Pons (tissue), 1 donor: ENCODE measurements around the gene TMEM150A.
A peak's percentile ranks its signal among the peaks of the same experiment; 100 is the strongest.
"Not testable (repeated sequence)": the region's sequence is repeated elsewhere in the genome, so short reads cannot be mapped to it uniquely, and the experiment has no call there.

Experiments used
- DNase-seq: peaks from one replicate; pipeline ENCODE4 v3.0.0-alpha.2; 2016; ENCODE audit warnings: low spot score

TMEM150A gene

DNA sequence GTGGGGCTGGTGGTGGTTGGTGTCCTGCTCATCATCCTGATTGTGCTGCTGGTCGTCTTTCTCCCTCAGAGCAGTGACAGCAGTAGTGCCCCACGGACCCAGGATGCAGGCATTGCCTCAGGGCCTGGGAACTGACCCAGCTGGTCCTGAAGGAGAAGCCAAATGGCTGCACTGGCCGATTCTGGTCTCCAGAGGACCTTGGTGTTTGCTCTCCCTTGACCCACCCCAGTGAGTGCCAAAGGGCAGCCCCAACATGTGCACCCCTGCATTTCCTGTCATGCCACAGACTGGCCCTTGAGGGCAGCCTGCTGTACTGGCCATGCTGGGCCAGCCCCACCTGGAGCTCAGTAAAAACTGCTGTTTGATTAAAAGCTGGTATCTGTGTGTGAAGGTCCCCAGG, 9.5 kb downstream of the TMEM150A start:
- no peak for DNase-seq

- not testable (repeated sequence) for DNase-seq
Measured at GRCh38 chr2:85592299-85592698, 10.2 kb downstream of the TMEM150A start.

DNA sequence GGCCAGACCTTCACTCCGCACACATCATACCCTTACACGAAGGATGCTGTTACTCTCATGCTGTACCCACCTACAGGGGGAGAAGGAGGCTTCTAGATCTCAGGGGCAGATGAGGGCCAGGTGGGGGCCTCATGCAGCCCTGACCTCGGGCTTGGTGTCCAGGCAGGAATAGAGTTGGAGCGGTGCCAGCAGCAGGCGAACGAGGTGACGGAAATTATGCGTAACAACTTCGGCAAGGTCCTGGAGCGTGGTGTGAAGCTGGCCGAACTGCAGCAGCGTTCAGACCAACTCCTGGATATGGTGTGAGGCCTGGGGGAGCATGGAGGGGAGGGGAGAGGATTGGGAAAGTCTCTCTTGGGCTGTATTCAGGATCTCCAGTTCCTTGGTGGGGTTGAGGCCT, 10.9 kb downstream of the TMEM150A start:
- no peak for DNase-seq

GRCh38 chr2:85590950-85591349, 11.5 kb downstream of the TMEM150A start:
- no peak for DNase-seq

GRCh38 chr2:85589982-85590791, 12.3 kb downstream of the TMEM150A start:
- no peak for DNase-seq

- no peak for DNase-seq
Measured at GRCh38 chr2:85589181-85589580, 13.3 kb downstream of the TMEM150A start.

- DNase-seq, result no peak
Measured at GRCh38 chr2:85588645-85589044, 13.9 kb downstream of the TMEM150A start.

- no peak for DNase-seq
Measured at GRCh38 chr2:85588236-85588635, 14.3 kb downstream of the TMEM150A start.

- DNase-seq, result no peak
Measured at GRCh38 chr2:85585781-85586105, 16.8 kb downstream of the TMEM150A start.

GRCh38 chr2:85584857-85585780, 17.4 kb downstream of the TMEM150A start:
- no peak for DNase-seq

- DNase-seq, result no peak
Measured at GRCh38 chr2:85584354-85584856, 18.1 kb downstream of the TMEM150A start, which contains the start of gene VAMP5. Gene VAMP5 (plus strand): TSS chr2:85584431. CDS start chr2:85584491, 60 bp downstream.

- DNase-seq, result no peak
Measured at GRCh38 chr2:85583667-85584353, 18.7 kb downstream of the TMEM150A start.

GRCh38 chr2:85582492-85582891, 20.0 kb downstream of the TMEM150A start:
- DNase-seq, result peak; percentile 83

DNA sequence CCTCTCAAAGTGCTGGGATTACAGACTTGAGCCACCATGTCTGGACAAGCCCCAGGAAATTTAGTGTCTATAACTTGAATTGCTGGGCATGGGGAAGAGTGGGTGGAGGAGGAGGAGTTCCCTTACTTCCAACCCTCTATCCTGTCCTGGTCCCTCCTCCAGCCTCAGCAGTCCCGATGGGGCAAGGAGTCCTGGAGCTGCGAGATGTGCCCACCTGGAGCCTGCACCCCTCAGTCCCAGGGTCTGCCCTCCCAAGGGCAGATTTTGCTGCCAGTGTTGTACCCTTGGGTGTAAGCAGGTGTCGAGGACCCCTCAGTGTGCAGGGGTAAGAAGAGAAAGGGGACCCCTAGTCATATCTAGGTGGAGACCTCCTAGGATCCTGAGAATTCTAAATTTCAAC, 22.3 kb downstream of the TMEM150A start:
- DNase-seq, result no peak

DNA sequence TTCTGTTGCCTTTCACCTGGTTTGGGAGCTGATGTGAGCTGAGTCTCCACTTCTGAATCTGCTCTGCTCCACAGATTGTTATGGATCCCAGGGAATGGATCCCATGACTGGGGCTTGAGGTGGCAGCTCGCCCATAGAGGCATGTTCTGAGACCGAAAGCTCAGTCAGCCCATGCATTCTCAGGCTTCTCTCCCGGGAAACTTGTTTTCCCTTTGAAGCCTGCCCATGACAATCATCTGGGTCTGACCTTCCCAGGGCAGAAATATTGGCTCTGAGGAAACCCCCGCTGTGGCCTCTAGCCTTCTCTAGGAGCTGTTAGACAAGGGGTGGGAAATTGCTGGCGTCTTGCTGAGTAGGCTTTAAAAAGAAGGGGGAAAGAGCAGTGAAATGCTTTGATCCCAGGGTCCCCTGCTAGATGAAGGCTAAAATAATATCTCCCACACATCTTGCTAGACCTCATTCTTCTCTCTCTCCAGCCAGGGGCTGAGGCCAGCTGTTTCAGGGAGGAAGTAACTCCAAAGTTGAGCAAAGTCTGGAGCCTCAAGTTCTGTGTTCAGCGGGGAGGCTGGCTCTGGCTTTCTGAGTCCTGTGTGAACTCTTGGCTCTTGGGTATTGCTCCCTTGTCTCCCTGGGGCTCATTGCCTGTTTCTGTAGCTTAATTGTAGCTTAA, 23.1 kb downstream of the TMEM150A start:
- no peak for DNase-seq

- DNase-seq, result no peak
Measured at GRCh38 chr2:85578243-85579180, 24.0 kb downstream of the TMEM150A start.

GRCh38 chr2:85577386-85578242, 24.9 kb downstream of the TMEM150A start, which contains the start of gene VAMP8:
Gene VAMP8 (plus strand): TSS chr2:85577586. CDS start chr2:85577647, 61 bp downstream.
- DNase-seq, result no peak

GRCh38 chr2:85577063-85577385, 25.5 kb downstream of the TMEM150A start:
- DNase-seq, result no peak

DNA sequence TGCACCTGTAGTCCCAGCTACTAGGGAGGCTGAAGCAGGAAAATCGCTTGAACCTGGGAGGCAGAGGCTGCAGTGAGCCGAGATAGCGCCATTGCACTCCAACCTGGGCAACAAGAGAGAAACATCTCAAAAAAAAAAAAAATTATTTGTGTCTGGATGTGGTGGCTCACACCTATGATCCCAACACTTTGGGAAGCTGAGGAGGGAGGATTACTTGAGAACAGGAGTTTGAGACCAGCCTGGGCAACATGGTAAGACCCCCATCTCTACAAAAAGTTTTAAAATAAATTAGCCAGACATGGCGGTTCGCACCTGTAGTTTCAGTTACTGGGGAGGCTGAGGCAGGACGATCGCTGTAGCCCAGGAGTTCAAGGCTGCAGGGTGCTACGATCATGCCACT, 26.8 kb downstream of the TMEM150A start:
- DNase-seq, result no peak

GRCh38 chr2:85566265-85566664, 36.2 kb downstream of the TMEM150A start:
- DNase-seq, result no peak
